Stimulated activated CD4-positive, alpha-beta T cell treated with anti-CD3 and anti-CD28 coated beads, TNF-alpha, amount 100 ng/mL, for 48 hours (primary cell): ENCODE data around the gene MACROH2A1.

ENCODE experiments used
- DNase-seq, 3 donors: peaks; one replicate each; pipeline ENCODE4 v3.0.0-alpha.2; 2020; ENCODE audit warnings: low read depth in 3 of 3

The MACROH2A1 gene

DNA sequence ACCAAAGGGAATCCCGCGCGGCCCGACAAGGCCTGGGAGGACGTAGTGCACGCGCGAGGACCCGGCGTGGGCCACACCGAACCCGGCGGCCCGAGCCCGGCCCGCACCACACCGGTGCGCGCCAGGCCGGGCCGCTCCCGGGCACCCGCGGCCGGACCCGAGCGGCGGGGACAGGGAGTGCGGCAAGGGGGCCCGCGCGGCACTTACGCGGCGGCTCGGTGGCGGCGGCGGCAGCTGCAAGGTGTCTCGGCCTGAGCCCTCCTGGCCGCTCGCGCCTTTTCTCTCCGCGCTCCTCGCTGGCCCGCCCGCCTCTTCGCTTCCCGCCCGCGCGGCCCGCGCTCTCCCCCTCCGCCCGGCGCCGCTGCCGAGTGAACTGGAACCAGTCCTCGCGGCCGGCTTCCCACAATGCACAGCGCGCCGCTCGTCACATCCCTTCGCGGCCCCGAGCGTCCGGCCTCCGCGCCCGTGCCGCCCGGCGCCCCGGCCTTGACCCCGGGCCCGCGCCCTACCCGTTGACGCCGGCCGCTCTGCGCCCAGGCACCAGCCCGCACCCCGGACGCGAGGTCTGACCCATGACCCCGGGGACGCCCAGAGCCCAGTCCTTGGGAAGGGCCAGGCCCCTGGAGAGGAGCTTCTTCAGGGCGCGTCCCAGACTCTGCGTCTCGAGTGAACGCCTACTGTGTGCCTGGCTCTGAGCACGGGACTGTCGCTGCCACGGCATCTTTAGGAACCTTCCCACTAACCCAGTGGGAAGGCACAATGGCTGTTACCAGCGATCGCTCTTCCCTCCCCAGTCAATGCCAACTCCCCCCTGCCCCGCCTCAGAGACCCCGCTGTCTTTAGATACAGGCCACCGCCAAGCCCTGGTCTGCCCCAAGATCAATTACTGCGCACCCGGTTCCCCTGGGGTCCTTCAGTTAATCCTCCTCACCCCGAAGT, at the start of gene MACROH2A1:
TSS of gene MACROH2A1 (minus strand) at position 377 of the 939 bp plus-strand sequence. CDS start 10,138 bp downstream, outside the sequence.
- DNase-seq: peak; percentile 60 to 82 (median 70)

GRCh38 chr5:135448071-135448739, 49.2 kb upstream of the MACROH2A1 start:
- no peak for DNase-seq

DNA sequence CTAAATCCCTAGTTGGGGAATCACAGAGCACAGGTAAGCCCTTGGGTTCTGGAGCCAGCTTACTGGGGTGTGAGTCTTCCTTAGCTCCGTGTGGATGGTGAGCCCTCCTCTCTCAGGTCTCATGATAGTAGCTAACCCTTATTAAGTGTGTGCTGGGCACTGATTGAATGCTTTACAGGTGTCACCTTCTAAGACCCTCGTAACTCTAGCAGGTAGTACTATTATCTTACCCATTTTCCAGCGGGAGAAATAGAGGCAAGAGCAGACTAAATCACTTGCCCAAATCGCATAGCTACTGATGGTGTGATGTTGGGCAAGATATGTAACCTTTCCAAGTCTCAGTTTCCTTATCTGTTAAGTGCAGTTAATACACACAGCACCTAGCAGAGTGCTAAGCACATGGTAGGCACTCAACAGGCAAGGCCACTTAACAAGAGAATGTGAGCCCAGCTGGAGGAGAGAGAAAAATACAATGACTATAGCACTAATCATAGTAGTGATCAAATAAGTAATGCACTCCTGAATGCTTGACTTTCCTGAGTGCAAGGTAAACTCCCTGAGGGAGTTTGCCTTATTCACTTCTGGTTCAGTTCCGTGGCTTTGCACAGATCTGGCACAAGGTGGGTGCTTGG, 48.4 kb upstream of the MACROH2A1 start, which contains the start of gene DCANP1:
TSS of gene DCANP1 (minus strand) at position 51 of the 632 bp plus-strand sequence. CDS start 240 bp downstream, outside the sequence.
- DNase-seq: no peak

DNA sequence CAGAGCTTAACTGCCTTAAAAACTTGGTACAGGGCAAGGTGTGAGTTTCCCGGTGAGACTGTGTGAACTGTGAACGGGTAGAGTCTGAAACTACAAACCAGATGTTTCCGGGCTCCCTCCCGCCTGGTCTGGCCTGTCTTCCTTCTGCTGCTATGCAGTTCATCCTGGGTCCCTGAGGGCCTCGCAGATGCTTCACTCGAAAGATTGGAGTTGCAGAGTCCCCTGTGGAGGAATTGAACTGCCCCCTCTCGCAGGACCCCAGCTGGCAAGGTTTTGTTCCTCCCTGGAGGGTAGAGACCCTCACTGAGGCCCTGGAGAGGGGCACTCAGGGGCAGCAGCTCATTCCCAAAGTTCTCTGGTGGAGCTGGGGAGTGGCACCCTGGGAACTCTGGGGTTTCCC, 47.6 kb upstream of the MACROH2A1 start:
- DNase-seq: no peak

DNA sequence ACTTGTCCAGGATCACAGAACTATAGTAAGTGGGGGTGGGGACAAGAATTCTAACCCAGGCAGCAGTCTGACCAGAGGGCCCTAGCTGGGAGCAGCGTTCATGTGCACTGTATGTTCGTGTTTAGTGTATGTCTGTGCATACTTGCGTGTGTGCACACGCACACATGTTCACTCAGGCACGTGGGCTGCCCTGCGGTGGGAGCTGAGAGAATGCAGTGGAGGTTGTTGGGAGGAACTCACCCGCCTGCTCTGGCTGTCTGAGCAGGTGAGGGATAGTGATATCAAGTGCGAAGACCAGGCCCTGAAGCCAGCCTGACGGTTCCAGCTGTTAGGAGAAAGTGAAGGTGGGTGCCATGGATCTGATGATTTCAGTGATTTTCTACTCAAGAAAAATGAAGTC, 47.2 kb upstream of the MACROH2A1 start:
- DNase-seq: no peak

GRCh38 chr5:135445306-135445985, 46.4 kb upstream of the MACROH2A1 start:
- no peak for DNase-seq

DNA sequence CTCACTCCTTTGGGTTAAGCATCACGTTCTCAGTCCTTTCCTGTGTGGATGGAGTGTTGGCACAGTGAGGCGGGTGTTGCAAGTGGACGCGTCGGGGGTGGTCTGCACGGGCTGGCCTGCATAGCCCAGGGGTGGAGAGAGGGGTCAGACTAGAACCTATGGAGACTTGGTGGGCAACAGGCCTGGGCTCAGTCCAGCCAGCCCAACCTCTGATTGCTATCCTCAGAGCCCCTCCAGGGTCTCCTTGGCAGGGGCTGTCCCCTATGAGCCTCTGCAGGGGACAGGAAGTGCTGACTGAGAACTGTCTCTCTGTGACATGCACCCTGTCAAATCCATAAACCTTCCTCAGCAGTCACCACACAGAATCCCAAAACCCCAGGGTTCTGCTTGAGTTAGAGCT, 45.9 kb upstream of the MACROH2A1 start:
- no peak for DNase-seq

DNA sequence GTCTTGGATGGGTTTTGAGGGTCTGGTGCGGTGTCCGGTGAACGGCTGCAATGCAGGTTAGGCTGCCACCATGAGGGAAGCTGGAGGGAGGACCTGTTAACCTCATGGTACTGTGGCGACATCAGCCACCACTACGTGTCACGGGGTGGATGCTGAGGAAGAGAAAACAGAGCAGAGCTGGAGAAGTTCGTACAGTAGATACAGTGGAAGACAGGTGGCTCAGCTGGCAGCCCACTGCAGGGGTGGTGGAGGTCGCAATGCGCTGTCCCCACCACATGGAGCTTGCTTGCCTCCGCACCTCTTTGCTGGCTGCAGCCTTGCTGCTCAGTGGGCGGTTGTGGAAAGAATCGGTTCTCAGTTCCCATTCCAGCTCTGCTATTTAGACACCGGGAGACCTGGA, 45.3 kb upstream of the MACROH2A1 start:
- no peak for DNase-seq

DNA sequence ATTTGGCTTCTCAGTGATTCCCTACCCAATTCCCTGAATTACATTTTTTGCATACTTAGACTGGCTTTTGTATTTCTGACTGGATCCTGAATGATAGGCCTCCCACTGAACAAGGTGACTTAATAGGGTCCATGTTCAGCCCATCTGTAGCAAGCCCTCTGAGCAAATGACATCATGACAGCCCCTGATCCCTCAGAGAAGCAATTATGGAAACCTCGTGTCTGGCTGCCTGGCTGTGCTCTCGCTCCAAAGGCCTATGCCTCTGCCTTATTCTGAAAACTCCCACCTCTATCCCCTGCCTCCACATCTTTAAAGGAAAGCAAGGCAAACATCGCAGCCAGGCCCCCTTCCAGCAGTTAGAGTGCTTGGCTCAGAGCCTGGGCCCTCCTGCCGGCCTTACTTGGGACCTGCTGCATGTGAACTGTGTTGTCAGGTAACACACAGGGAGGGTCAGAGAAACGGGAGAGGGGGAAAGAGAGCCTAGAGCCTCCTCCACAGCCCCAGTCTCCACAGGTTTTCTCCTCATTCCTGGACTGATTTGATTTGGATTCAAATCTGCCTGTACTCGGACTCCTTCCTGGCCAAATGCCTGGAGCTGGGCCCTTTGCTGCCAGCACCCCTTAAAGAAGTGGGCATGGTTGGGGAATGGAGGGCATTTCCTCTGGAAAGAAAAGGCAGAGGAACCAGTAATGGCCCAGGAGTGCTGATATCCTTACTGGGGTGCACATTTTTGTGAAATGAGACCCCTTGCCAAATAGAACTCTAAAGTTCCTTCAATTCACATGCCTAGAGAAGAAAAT, 44.3 kb upstream of the MACROH2A1 start:
- DNase-seq: no peak

- no peak for DNase-seq
Observed at GRCh38 chr5:135442431-135443160, 43.6 kb upstream of the MACROH2A1 start.

GRCh38 chr5:135441919-135442318, 42.9 kb upstream of the MACROH2A1 start:
- no peak for DNase-seq

GRCh38 chr5:135441350-135441831, 42.4 kb upstream of the MACROH2A1 start:
- DNase-seq: no peak

- DNase-seq: no peak
Observed at GRCh38 chr5:135440916-135441315, 41.9 kb upstream of the MACROH2A1 start.

- no peak for DNase-seq
Observed at GRCh38 chr5:135439231-135440205, 40.5 kb upstream of the MACROH2A1 start.

- no peak for DNase-seq
Observed at GRCh38 chr5:135438636-135439221, 39.7 kb upstream of the MACROH2A1 start.

- DNase-seq: no peak
Observed at GRCh38 chr5:135437796-135438560, 38.9 kb upstream of the MACROH2A1 start.

GRCh38 chr5:135437422-135437795, 38.4 kb upstream of the MACROH2A1 start:
- DNase-seq: no peak

DNA sequence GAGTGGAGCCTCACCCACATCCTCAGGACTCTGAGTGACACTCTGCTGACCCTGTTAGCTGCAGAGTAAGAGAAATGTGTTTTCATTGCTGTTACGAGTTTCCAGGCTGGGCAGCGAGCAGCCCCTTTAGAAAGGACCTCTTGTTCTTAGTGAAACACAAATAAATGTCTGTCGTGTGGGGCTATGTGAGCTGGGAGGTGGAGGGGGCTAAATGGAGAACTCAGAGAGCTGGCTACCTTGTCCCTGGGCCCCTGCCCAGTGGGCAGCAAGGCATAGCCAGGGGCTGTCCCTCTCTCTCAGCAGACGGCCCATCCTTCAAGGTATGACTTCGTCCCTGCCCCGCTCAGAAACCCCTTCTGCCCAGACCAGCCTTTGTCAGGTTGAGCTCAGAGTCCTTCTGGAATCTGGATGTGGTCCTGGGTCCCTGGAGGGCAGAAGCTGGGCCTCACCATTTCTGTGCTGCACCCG, 38.0 kb upstream of the MACROH2A1 start:
- DNase-seq: no peak
